Measurements from ENCODE around the gene TXNDC9.

The TXNDC9 gene, protein sequence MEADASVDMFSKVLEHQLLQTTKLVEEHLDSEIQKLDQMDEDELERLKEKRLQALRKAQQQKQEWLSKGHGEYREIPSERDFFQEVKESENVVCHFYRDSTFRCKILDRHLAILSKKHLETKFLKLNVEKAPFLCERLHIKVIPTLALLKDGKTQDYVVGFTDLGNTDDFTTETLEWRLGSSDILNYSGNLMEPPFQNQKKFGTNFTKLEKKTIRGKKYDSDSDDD

DNA sequence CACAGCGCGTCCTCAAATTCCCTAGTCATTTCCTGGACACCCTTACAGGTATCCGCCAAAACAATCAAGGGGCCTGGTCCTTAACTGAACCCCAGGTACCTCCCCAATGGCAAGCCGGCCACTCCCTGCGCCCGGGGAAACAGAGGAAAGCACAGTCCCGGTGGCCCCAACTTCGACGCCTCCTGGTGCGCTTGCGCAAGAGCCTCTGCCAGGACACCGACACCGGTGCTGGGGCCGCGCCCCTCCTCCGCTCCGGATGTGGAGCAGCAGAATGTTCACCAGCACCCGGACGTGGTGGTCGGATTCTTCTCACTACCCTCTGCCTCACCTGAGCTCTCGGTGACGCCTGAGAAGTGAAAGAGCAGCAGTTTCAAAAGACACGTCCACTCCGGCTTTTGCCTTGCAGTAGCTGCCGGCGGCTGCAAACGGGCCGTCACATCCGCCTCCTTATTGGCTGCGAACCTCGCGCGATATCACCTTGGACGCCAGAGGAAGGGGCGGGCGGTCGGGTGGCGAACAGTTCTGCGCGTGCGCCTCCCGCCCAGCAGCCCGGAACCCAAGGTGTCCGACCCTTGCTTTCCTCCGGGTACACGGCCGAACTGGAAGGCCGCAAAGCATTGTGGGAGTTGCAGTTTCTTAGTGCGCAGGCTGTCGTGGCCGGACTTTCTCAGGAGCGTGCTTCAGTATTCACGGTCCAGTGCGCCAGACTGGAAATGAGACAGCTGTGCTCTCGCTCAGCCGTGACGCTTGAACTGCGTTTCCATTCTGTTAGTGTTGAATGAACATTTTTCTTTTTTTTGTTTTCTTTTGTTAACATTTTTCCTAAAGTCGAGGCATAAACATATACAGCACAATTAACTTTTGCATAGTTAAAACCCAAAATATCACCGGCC lies at the start of gene TXNDC9:
Gene TXNDC9, minus strand, starts transcription at position 423 of the 893 bp plus-strand sequence. CDS start 3,123 bp downstream, outside the sequence.
- peak within 1 kb of the TSS; percentile 3 for H3K9ac ChIP-seq
- H3K9me3 ChIP-seq (ENCODE audit: control insufficient read depth, low read length): no peaks in the 10 kb centered on the region
- H2AFZ ChIP-seq: peak within 1 kb of the TSS; percentile 93
- peak within 1 kb of the TSS; percentile 73 for H3K27ac ChIP-seq
- H3K4me2 ChIP-seq (ENCODE audit: low read length): peak within 1 kb of the TSS; percentile 81
- H3K4me1 ChIP-seq: peaks cover 6% of the 10 kb centered on the region
- H3K27me3 ChIP-seq (ENCODE audit: control insufficient read depth, insufficient read depth, low read length): no peaks in the 10 kb centered on the region
- no peaks in the 10 kb centered on the region for H3K36me3 ChIP-seq (ENCODE audit: control insufficient read depth, insufficient read depth, low read length)
- TF ChIP-seq, protein P1, sequence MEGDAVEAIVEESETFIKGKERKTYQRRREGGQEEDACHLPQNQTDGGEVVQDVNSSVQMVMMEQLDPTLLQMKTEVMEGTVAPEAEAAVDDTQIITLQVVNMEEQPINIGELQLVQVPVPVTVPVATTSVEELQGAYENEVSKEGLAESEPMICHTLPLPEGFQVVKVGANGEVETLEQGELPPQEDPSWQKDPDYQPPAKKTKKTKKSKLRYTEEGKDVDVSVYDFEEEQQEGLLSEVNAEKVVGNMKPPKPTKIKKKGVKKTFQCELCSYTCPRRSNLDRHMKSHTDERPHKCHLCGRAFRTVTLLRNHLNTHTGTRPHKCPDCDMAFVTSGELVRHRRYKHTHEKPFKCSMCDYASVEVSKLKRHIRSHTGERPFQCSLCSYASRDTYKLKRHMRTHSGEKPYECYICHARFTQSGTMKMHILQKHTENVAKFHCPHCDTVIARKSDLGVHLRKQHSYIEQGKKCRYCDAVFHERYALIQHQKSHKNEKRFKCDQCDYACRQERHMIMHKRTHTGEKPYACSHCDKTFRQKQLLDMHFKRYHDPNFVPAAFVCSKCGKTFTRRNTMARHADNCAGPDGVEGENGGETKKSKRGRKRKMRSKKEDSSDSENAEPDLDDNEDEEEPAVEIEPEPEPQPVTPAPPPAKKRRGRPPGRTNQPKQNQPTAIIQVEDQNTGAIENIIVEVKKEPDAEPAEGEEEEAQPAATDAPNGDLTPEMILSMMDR (IDR thresholded peaks at IDR 0.05): no peak
- H3K79me2 ChIP-seq: peaks cover 24% of the 10 kb centered on the region
- H3K4me3 ChIP-seq (ENCODE audit: low read depth, low read length): peak within 1 kb of the TSS; percentile 99

DNA sequence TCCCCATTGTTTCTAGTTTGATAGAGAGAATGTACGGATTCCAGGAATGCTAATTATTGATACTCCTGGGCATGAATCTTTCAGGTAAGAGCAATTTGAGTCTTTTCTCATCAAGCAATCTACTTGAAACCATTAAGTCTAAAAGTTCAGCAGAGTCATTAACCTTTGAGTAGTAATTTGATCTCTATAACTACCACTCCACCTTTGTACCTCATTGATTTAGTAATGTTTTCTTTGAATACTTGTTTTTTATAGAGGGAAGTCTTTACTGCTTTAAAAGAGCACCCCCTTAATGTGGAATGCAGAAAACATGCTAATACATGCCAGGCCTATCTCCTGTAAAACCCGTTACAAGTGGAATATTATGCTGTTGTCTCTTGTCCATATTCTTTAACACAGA lies 46.0 kb upstream of the TXNDC9 start:
- TF ChIP-seq, protein P1 (IDR thresholded peaks at IDR 0.05): no peak

DNA sequence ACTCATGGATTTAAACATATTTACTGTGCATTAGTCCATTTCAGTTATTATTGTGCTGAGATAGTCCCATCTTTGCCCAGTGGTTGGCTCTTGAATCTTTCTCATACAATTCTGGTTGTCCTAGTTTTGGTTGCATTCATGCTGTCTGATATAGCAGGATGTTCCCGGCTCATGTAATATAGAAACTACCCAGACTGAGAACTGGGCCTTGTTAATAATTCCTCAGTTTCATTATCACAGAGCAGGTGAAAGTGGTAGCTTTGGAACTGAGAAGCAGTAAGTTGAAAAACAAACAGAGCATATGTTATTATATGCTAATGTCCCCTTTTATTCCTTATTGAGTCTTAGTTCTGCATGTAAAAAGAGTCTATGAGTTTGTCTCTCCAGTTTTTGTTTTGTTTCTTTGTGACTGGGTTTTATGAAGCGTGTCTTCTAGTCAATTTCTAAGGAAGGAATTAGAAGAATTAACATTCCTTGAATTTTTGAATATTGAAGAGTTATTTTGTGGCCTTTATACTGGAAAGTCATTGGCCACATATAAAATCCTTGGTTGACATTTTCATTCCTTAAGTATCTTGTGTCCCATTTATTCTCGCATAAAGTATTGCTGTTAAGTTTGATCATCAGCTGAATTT lies 44.4 kb upstream of the TXNDC9 start:
- no peaks in the 10 kb centered on the region for H3K36me3 ChIP-seq (ENCODE audit: control insufficient read depth, insufficient read depth, low read length)
- H2AFZ ChIP-seq: no peak overlapping the region
- no peaks in the 10 kb centered on the region for H3K79me2 ChIP-seq
- no peaks in the 10 kb centered on the region for H3K27me3 ChIP-seq (ENCODE audit: control insufficient read depth, insufficient read depth, low read length)
- H3K27ac ChIP-seq: no peak overlapping the region
- no peak overlapping the region for H3K4me2 ChIP-seq (ENCODE audit: low read length)
- no peak overlapping the region for H3K4me3 ChIP-seq (ENCODE audit: low read depth, low read length)
- TF ChIP-seq, protein P1 (IDR thresholded peaks at IDR 0.05): no peak
- no peaks in the 10 kb centered on the region for H3K9me3 ChIP-seq (ENCODE audit: control insufficient read depth, low read length)
- H3K9ac ChIP-seq: no peak overlapping the region
- no peaks in the 10 kb centered on the region for H3K4me1 ChIP-seq

More for the DNA sequence above, 46.0 kb upstream of the TXNDC9 start:
- H2AFZ ChIP-seq: no peak overlapping the region
- no peak overlapping the region for H3K4me2 ChIP-seq (ENCODE audit: low read length)
- H3K9me3 ChIP-seq (ENCODE audit: control insufficient read depth, low read length): no peaks in the 10 kb centered on the region
- no peak overlapping the region for H3K27ac ChIP-seq
- no peaks in the 10 kb centered on the region for H3K36me3 ChIP-seq (ENCODE audit: control insufficient read depth, insufficient read depth, low read length)
- no peaks in the 10 kb centered on the region for H3K4me1 ChIP-seq
- no peaks in the 10 kb centered on the region for H3K79me2 ChIP-seq
- no peaks in the 10 kb centered on the region for H3K27me3 ChIP-seq (ENCODE audit: control insufficient read depth, insufficient read depth, low read length)
- no peak overlapping the region for H3K9ac ChIP-seq
- no peak overlapping the region for H3K4me3 ChIP-seq (ENCODE audit: low read depth, low read length)

DNA sequence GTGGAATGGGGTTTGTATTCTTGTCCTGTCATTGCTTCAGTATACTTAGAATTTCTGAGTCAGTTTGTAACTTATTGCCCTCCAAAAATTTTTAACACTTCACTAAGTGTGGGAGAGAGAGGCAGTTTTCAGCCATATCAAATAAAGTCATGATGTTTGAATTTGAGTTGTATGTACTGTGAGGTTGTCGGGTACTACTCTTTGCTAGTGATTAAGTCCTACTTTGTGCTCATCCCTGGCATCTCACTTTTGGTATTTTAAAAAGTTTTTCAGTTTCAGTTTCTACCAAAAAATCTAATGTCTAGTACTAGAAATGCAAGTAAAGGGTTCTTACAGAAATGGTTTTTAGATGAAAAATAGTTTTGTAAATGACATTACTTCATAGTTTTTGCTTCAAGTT lies 41.7 kb upstream of the TXNDC9 start:
- Histone ChIP-seq H3K4me1 (no peaks in the 10 kb centered on the region), H3K36me3 (ENCODE audit: control insufficient read depth, insufficient read depth, low read length) (no peaks in the 10 kb centered on the region), H2AFZ (no peak overlapping the region), H3K4me3 (ENCODE audit: low read depth, low read length) (no peak overlapping the region), H3K9me3 (ENCODE audit: control insufficient read depth, low read length) (no peaks in the 10 kb centered on the region), H3K79me2 (no peaks in the 10 kb centered on the region), H3K9ac (no peak overlapping the region), H3K27me3 (ENCODE audit: control insufficient read depth, insufficient read depth, low read length) (no peaks in the 10 kb centered on the region), H3K27ac (no peak overlapping the region), H3K4me2 (ENCODE audit: low read length) (no peak overlapping the region)
- TF ChIP-seq, protein P1 (IDR thresholded peaks at IDR 0.05): no peak

Data from parathyroid adenoma (tissue), 2 donors.